Measurements from ENCODE around the gene RAB12.
A peak's percentile ranks its signal among the peaks of the same experiment; 100 is the strongest.

Gene RAB12

DNA sequence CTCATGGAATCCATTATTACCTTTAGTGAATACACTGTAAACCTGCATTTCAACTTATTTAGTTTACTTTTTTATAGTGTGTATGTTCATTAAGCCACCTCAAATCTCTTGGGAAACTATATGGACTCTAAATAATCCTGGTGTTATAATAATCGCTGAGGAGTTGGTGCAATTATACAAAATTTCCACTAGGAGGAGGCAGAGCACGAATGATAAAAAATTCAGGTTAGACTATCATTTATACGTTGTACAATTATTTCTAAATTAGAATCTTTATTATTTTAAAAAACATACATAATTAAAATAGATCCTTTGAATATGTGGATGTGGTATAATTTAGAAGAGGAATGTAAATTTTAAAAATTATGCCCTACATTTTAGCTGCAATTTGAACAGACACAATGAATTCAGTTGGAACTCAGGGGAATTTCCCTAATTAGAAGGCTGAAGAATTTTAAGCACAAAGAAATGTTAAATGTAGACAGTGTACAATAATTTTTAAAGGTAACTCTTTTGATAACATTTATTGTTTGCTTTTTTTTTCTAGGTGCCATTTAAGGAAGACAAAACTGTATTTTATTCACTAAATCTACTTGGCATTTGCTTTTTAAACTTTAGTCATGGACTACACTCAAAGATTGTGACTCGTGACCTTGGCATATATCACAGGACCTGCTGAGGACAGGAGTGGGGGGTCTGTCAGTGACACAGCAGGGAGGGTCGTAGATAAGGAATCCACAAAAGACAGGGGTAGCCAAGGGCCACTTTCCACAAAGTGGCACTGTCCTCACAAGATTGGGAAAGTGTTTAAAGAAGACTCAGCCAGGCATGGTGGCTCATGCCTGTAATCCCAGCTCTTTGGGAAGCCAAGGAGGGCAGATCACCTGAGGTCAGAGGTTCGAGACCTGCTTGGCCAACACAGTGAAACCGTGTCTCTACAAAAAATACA lies 45.5 kb downstream of the RAB12 start:
- peak; percentile 98 for FAIRE-seq

DNA sequence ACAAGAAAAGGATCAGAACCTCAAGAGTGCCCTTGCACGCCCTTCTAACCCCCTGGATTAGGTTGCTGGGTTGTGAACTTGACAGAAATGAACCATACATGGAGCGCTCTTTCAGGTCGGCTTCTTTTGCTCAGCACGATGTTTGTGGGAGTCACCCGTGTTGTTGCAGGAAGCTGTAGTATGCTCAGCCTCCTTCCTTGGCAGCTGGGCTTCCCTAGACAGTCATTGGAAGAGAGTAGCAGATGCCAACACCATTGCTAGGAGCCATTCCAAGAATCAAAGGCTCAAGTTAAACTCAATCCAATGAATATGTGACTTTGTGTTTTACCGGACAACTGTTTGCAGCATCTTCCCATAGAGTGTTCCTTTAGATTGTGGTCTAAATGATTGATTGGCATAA lies 47.0 kb downstream of the RAB12 start:
- FAIRE-seq, result no peak

DNA sequence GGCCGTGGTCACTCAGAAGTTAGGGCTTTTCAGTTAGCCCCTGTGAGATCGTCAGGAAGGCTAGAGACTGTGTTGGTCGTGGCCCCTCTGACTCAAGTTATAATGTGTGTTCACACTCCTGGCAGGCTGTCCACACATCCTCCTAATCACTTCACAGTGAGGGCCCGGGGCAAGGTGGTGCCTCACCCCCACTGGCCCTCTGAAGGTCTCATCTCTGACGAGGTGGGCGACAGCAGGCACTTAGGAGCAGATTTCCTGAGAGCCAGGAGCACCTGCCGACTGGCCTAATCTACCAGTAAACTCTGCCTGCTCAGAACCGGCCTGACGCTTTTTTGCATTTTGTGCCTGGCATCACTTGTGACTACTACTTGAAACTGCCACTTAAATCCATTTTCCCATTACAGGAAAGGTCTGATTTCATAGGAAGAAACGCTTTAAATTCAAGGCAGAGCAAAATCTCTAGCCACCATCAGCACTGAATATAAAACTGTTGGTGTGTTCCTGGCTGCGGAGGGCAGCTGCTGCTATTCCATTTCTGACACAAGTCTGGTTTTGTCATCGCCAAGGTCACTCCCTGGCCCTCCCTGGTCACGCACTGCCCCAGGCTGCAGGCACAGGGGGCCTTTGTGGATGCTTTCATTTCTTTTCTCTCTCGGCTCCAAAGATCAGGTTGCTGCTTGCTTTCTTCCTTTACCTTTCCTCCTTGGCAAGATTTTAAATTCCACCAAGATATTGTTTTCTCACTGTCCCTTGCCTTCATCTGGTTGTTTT lies 48.0 kb downstream of the RAB12 start:
- no peak for FAIRE-seq

DNA sequence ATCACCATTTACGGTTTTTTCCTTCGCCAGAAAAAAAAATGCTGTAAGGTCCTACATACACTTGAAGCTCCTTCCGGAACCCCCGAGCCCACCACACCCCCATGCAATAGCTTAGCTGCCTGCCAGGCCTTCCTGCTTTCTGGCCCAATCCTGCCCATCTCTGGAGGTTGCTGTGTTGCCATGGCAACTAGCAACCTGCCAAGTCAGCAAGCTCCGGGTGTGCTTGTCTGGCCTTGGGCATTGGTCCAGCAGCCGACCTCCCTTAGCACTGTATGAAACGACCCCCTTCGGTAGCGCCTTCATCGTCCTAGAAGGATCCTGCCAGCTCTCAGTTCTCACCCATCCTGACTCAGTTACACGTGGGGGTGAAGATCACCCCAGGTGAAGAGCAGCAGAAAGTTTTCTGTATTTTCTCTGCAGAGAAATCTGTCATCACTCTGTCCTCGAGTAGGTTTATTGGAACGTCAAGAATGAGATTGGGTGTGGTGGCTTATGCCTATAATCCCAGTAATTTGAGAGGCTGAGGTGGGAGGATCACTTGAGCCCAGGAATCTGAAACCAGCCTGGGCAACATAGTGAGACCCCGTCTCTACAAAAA lies 48.7 kb downstream of the RAB12 start:
- no peak for FAIRE-seq

DNA sequence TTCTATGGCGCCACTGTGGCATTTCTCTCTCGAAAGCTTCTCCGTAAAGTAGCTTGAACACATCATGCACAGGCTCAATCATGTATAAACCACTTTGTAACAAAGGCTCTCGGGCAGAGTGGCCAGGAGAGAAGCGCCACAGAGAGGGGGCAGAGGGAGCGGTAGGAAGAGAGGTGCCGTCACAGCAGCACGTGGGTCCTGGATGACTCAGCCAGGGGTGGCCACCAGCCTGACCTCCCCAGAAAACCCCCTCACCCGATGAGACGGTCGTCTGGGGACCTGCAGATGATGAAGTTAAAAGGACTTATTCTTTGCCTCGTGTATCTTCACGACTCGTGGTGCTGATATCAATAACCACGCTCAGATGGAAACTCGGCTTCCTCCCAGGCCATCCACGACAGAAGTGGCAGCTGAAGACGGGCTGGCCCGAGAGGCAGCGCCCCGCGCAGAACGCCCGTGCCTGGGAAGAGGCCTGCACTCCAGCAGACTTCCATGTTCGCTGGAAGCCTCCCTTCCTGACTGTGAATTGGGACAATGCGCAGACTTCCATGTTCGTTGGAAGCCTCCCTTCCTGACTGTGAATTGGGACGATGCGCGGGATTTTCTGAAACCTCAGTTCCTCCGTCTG lies 49.7 kb downstream of the RAB12 start:
- no peak for FAIRE-seq

DNA sequence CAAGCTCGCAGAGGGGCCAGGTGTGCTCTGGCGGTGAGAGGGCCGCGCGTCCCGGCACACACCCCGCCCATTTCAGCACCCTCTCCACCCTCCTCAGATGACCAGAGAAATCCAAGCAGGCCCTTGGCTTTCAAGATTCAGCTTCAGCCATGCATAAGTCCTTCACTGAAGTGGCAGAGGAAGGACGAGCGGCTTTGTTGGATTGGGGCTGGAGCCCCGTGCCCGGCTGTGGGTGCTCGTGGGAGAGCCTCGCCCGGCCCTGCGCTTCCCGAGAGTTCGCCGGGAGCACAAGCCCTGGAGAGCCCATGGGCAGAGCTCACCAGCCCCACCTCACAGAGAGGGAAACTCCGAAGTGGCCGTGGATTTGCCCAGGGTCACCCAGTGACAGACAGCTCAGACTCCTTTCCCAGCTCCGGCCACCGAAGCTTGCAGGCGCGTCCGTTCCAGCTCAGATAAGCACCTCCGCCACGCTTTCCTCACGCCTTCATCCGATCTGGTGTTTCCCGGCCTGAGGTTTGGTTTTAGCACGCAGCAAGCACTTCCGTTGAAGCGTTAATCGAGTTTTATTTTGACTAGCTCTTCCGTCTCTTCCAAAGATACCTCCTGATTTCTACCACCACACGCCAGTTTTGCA lies 50.5 kb downstream of the RAB12 start:
- FAIRE-seq, result no peak

DNA sequence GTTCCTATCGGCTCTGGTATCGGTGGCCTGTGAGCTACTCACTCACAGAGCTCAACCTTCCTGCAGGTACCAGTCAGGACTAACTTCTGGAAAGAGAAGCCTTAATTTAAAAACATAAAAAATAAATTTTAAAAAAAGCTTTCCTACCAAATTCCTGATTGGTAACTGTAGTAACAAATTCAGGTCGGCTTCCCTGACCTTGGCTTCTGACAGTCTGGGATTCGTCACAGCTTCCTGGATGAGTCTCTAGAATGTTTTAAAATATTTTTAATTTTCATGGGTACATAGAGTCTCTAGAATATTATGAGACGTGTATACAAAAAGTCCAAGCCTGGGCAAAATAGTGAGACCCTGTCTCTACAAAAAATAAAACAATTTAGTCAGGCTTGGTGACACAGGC lies 51.1 kb downstream of the RAB12 start:
- FAIRE-seq, result no peak

DNA sequence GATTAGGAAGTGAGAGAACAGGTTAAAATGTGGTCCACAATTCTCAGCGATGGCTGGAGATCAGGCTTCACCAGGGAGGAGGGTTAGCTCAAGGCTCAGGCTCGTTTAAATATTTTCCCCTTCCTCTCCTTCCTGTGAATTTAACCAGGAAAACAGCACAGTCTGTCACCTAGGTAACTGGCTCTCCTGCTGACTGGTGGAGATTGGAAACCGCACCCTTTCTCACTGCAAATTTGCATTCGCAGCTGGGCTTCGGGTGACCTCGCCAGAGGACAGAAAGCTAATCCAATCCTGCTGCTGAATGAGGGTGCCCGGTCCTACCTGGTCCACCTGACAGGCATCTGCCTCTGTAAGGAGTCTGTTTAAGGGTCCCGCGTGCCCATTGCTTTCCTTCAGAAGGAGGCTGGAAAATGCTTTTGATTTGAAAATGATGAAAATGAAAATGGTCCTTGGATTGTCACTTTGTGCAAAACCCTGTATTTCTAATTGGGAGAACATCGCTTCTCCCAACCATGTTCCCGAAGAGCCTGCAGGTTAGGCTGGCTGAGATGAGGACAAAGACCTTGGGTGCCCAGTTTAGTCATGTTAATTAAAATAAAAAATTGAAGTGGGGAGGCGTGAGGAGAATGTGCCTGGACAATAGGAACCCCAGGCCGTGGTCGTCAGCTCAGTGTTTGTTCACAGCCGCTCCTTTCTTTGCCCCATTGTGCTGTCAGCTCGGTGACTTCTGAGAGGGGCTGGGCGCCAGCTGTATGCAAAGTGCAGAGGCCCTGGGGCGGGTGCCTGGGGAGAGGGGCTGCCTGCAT lies 52.7 kb downstream of the RAB12 start:
- no peak for FAIRE-seq

DNA sequence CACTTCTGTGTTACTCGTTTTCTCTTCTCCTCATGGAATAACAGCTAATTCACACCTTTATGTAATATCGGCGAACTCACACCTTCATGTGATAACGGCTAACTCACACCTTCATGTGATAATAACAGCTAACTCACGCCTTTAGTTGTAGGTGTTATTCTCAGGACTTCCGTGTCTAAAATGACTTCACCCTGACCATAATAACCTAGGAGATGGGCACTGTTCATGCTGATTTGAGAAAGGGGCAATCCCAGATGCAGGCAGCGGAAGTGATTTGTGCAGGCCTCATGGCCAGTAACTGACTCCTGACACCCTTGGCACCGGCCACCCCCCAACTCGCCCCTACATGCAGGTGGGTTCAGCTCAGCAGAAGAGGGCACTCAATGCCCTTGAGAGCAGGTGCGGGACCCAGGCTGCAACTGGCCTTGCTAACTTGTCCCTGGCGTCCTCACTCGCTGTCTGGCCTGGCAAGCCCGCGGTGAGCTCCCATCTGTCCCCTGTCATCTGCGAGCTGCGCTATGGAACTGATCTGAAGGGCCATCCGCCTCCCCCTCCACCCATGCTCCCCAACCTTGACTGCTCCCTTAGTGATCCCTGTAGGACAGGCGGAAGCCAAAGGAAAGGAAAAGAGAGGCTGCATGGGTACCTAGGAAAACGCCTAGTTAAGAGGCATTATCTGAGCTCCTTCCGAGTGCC lies 53.5 kb downstream of the RAB12 start:
- FAIRE-seq, result no peak

DNA sequence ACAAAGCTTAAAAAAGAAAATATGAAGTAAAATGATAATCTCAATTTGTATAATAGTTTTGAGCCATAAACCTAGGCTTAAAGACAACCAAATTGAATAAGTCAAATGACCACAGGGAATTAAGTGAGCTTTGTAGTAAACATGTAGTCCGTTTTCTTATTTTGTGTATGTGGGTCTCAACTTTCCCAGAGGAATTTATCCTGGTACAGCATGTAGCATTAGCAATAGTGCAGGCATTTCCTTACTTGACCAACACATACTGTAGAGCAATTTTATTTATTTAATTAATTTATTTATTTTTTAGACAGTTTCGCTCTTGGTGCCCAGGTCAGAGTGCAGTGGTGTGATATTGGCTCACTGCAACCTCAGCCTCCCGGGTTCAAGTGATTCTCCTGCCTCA lies 58.6 kb downstream of the RAB12 start:
- no peak for FAIRE-seq

DNA sequence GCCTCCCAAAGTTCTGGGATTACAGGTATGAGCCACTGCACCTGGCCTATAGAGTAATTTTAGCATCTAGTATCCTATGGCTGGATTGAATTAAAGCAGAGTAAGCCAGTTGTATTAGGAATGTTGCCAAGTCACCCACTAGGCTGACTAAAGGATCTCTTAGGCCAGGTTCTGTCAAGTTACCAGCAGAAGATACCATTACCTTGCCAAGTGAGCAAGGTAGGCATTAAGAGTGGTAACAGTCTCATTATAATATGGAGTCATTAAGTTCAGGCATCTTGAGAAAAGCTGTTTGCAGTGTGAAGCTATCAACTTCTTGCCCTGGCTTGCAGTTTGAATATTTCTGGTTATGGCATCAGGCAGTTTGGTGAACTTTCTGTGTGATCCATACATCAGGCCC lies 59.1 kb downstream of the RAB12 start:
- no peak for FAIRE-seq

DNA sequence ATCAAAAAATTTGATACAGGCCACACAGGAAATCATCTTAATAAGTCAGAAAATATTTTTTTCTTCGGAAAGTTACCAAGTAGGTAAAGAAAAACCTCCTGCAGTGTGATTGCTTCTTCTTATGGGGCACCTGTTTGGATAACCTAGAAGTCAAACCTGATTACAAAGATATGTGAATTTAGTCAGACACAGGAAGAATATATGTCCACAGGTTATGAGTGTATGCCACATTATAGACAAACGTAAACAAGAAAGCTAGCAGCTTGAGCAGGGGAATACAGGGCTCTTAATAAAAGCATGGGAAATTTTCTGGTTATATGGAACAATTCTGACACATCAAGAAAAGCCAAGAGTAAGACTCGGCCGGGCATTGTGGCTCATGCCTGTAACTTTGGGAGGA lies 60.3 kb downstream of the RAB12 start:
- FAIRE-seq, result no peak

DNA sequence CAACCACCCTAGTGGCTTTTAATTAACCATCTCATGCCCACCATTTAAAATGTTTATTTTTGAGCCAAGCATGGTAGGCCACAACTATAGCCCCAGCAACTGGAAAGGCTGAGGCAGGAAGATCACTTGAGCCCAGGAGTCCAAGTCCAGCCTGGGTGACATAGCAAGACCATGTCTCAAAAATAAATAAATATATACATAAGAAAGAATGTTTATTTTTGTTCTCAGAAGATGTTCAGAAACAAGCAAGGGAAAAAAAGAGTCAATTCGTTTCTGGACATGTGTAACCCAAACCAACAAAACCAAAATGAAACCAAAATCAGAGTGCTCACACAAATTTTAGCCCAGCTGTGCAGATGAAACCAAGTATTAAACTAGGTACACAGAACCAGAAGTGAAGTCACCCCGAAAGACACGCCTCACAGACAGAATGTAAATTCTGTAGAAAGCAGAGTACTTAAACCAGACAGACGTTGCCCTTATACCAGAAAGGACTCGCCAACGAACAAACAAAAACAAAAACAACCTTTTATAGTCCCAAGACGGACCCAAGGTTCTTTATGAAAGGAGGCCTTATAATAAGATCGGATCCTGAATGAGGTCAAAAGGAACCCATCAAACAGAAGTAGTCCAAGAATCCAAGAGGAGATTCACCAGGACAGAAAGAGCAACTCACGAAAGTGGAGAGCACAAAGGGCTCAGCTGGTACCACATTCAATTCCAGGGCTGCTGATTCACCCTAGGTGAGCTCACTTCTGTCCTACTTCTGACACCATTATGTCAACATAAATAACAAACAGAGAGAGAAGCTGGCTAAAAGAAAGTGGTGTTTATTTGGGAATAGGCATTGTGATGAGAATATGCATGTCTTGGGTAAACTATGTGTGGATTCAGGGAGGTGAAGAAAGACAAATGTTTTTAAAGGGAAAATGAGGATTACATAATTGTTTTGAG lies 64.3 kb downstream of the RAB12 start:
- no peak for FAIRE-seq

DNA sequence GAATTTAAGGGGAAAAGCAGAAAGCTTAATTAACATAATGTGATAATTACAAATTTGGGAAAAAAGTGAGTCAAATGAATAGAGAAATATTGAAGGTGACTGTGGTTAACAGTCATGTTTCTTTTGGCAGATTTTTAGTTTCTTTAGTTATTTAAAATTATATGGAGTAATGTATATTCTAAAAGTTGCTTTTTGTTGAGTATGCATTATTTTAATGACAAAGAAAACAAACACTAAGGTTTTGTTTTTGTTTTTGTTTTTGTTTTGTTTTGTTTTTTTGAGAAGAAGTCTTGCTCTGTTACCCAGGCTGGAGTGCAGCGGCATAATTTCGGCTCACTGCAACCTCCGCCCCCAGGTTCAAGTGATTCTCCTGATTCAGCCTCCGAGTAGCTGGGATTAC lies 65.8 kb downstream of the RAB12 start:
- FAIRE-seq, result no peak

DNA sequence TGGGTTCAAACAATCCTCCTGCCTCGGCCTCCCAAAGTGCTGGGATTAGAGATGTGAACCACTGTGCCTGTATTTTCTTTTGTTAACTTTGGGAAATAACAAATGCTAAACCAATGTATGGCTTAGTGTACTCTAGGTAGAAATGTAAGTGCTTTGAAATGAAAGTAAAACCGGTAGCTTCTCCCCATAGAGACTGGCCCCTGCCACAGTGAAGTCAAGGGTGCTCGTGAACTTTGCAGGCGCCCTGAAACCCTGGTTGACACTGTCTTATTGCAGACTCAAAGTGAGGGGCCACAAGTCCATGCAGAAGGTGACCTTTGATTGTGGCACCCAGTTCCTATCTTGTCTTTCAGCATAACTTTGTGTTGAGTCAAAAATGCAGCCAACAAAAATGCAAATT lies 72.0 kb downstream of the RAB12 start:
- FAIRE-seq, result no peak

DNA sequence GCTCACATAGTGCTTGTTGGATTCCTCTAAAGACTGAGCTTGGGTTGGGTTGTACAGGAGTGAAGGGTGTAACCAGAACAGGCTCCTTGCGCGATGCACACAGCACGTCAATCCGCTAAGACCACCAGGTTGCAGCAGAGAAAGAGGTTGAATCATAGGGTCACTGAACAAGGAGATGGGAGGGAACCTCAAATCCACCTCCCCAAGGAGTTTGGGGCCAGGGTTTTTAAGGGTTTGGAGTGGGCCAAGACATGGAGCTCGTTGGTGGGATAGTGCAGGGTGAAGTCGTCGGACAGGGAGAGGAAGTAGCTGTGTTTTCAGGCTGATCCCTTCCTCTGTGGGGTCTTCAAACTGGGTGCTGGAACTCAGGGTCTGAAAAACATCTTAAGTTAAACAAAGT lies 75.3 kb downstream of the RAB12 start:
- no peak for FAIRE-seq

DNA sequence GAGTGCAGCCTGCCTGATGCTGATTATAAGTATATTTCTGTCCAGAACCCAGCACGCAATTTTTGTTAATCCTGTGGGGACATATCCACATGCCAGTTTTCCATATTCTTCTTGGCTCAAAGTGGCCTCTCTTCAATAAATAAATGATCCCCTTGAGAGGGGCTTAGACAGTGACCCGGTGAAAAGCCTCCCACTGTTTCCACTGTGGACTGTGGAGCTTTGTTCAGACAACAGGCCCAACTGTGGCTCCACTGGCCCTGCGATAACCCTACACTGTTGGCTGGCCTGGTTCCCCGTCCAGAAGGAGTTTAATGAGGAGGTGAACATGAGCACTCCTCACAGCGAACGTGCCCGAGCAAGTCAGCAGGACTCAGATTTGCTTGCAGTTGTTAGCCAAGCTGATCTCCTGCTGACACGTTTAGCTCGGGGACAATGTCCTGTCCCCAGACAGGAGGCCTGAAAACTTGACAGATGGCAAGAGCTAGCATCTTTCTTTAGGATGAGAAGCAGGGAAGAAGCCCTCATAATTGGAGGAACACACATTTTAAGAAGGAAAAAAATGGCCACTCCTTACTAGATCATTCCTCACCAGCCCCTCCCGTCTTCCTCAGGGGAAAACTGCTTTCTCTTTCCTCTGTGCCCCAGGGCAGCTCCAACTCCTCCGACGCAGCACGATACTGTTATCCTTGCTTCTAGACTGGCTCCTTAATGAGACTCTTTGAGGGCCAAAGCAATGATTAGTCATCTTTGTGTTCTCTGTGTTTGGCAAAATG lies 76.1 kb downstream of the RAB12 start:
- FAIRE-seq, result no peak

DNA sequence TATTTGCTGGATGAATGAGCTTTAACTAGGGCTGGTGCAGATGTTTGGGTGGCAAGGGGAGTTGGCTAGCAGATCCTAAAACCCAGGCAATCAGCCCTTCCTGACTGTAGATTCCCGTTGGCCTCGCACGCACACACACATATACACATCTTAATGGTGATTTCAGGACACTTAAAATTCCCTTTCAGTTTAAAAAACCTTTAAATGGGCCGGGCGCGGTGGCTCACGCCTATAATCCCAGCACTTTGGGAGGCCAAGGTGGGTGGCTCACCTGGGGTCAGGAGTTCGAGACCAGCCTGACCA lies 76.6 kb downstream of the RAB12 start:
- FAIRE-seq, result no peak

DNA sequence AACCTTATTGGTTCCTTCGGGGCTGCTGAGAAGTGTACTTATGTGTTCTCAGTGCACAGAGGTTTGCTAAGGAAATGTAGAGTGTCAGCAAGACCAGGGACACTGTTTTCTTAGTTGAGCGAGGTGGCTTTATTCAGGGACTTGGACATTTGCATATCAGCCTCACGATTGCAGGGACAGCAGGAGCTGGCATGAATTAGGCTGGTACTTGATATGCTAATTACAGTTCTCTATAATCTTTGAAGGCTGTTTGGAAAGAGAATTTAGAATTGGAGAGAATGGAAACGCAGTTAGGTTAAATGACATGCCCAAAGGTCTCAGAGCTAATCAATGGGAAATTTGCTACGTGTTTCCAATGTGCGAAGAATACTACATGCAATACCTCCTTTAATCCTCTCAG lies 77.4 kb downstream of the RAB12 start:
- FAIRE-seq, result no peak
